GM12878 (cell line): ENCODE measurements around the gene CCDC190. TPM values are rescaled to one million over a fixed set of nuclear protein-coding genes. Genes with fewer than 3 reads are reported as not detected.
"Not testable (repeated sequence)": the region's sequence is repeated elsewhere in the genome, so short reads cannot be mapped to it uniquely, and the experiment has no call there.

Experiments
- ATAC-seq: fragments of 200-7000 bp; cut with Tn5 transposase; 3 replicates; pipeline ENCODE4 v1.9.1; 2020; ENCODE audit warnings: mild to moderate bottlenecking, moderate library complexity
- BruUV-seq: library from RNA; stranded (reverse); fragments of 400-500 nt; replicated peaks from 2 replicates; lab custom pipeline; 2021; lab: Mats Ljungman, UMichigan
- CTCF ChIA-PET: fragments of 300-600 bp; sonication (Branson Sonifier 250); formaldehyde crosslinking; extraction: SDS; loops from one replicate; lab custom pipeline; 2021; ENCODE audit warnings: inconsistent platforms; lab: Yijun Ruan, JAX
- POLR2A ChIA-PET: fragments of 350-600 bp; formaldehyde crosslinking; extraction: SDS; loops from one replicate; lab custom pipeline; 2021; ENCODE audit warnings: inconsistent platforms; lab: Charles Lee
- RAD21 ChIA-PET: fragments of 300-600 bp; sonication (Branson Sonifier 250); formaldehyde crosslinking; loops from one replicate; lab custom pipeline; 2023; ENCODE audit warnings: antibody characterized with exemption; ENCODE audit not compliant: unreplicated experiment; lab: Charles Lee
- SMC1A ChIA-PET: fragments of 300-600 bp; sonication (Branson Sonifier 250); formaldehyde crosslinking; loops from one replicate; lab custom pipeline; 2023; ENCODE audit not compliant: unreplicated experiment, uncharacterized antibody; lab: Charles Lee
- DNase-seq: peaks from one replicate; pipeline ENCODE4 v3.0.0-alpha.2; 2011; ENCODE audit warnings: low read depth, low spot score
- FAIRE-seq: peaks from 3 replicates; lab custom pipeline; 2011; peaks lifted over from hg19 to GRCh38; lab: Jason Lieb, UNC
- H2AFZ ChIP-seq: 2 replicates; pipeline ENCODE4 v1.6.0; 2011; ENCODE audit warnings: low read depth, low read length, control low read depth; ENCODE audit not compliant: control insufficient read depth
- H3K27ac ChIP-seq: 2 replicates; pipeline ENCODE4 v1.5.1; 2011; ENCODE audit warnings: control low read depth; ENCODE audit not compliant: control insufficient read depth, insufficient read depth
- H3K27me3 ChIP-seq, 2 experiments: replicated peaks in 1 of 2; 2 replicates each; pipeline versions ENCODE4 v1.6.0 to v1.6.1; 2011; ENCODE audit warnings: low read length in 1 of 2; ENCODE audit not compliant: control insufficient read depth in 2 of 2, insufficient read depth in 2 of 2
- H3K36me3 ChIP-seq, 2 experiments: 2 replicates each; pipeline ENCODE4 v1.5.1; 2011; ENCODE audit warnings: low read length in 1 of 2; ENCODE audit not compliant: control insufficient read depth in 2 of 2, insufficient read depth in 2 of 2
- H3K4me1 ChIP-seq: 2 replicates; pipeline ENCODE4 v1.6.1; 2011; ENCODE audit warnings: mild to moderate bottlenecking, low read length, moderate library complexity, mixed read lengths; ENCODE audit not compliant: control insufficient read depth, insufficient read depth
- H3K4me2 ChIP-seq: 2 replicates; pipeline ENCODE4 v1.6.0; 2011; ENCODE audit warnings: control low read depth; ENCODE audit not compliant: control insufficient read depth, insufficient read depth
- H3K4me3 ChIP-seq: fragments of 200-600 bp; sonication (generic); 2 replicates; pipeline ENCODE4 v1.5.1; 2016
- H3K79me2 ChIP-seq: 2 replicates; pipeline ENCODE4 v1.6.0; 2011; ENCODE audit warnings: low read length; ENCODE audit not compliant: control insufficient read depth, insufficient read depth
- H3K9ac ChIP-seq: 2 replicates; pipeline ENCODE4 v1.8.0; 2011; ENCODE audit warnings: low read length, control low read depth, mixed read lengths; ENCODE audit not compliant: control insufficient read depth, insufficient read depth
- H3K9me3 ChIP-seq: replicated peaks from 3 replicates; pipeline ENCODE4 v1.5.1; 2011; ENCODE audit warnings: mild to moderate bottlenecking, low read length; ENCODE audit not compliant: control insufficient read depth, insufficient read depth
- H4K20me1 ChIP-seq: 2 replicates; pipeline ENCODE4 v1.6.0; 2011; ENCODE audit not compliant: control insufficient read depth, insufficient read depth
- BCLAF1 ChIP-seq: fragments of 450-650 bp; IDR thresholded peaks from 2 replicates; pipeline ENCODE4 v1.6.1; 2017; ENCODE audit warnings: antibody characterized with exemption, mild to moderate bottlenecking, moderate library complexity
- CEBPB ChIP-seq, 2 experiments: fragments of 150-350 bp in 1 of 2; IDR thresholded peaks; 2 replicates each; pipeline ENCODE4 v1.6.1; 2012 to 2014; ENCODE audit warnings: low read depth in 2 of 2, low read length in 2 of 2, borderline replicate concordance in 1 of 2, inconsistent platforms in 1 of 2
- WGBS: methylation state at CpG from one replicate; pipeline ENCODE4 v1.1.6; 2016; ENCODE audit warnings: low lambda C conversion rate; ENCODE audit not compliant: insufficient replicate concordance, insufficient coverage; ENCODE audit errors: missing lambda C conversion rate; 5-methylcytosine and 5-hydroxymethylcytosine counted together
- in situ Hi-C: fragments of 300-500 bp; cut with MboI; formaldehyde crosslinking; loops from 9 replicates; pipeline ENCODE4 v1.14.3; 2018; ENCODE audit warnings: mixed read lengths
- intact Hi-C: fragments of 100-400 bp; cut with micrococcal nuclease; formaldehyde crosslinking; loops from one replicate; pipeline ENCODE4 v1.14.2; 2022; ENCODE audit not compliant: unreplicated experiment
- polyA plus RNA-seq, 11 experiments: library from polyadenylated mRNA; depleted of rRNA in 4 of 11; unstranded in 6 of 11; stranded (reverse) in 5 of 11; fragments of >200 nt; fragmentation: Nextera tagmentation in 4 of 11; fragmentation: Illumina TruSeq in 1 of 11; extraction: Ambion mirVana in 4 of 11; extraction: Trizol in 1 of 11; gene quantifications; 1 replicate in 1 of 11; 2 replicates in 10 of 11; pipeline versions ENCODE4 v1.2.1 to v1.2.3, GENCODE V29; 2011 to 2016; ENCODE audit warnings: inconsistent platforms in 2 of 11, missing spikeins in 2 of 11, low read depth in 1 of 11
- total RNA-seq, 4 experiments: library from RNA; depleted of rRNA in 3 of 4; stranded (reverse); fragments of >200 nt in 3 of 4; fragmentation: Illumina TruSeq in 1 of 4; extraction: Trizol in 1 of 4; gene quantifications; 2 replicates each; pipeline versions ENCODE4 v1.2.1 to v1.2.3, GENCODE V29; 2013 to 2021

The CCDC190 gene
- total and polyA plus RNA-seq, 10 of the 15 experiments (the other 5 are each of a cell fraction or from before 2014, with no cell fraction given) = not detected

- TF ChIP-seq BCLAF1 = no peak
- no peak for TF ChIP-seq CEBPB (IDR thresholded peaks at IDR 0.05; ENCODE audit: borderline replicate concordance in 1 of 2, low read depth in 2 of 2, low read length in 2 of 2)
Measured at GRCh38 chr1:162872981-162873380, 12.0 kb upstream of the CCDC190 start (continued).

- intact Hi-C loops = loop anchor here (10.0 kb wide), 1 partner anchor 203 kb away; no protein-coding TSS in a partner anchor
- ATAC-seq, H3K4me1 ChIP-seq, POLR2A ChIA-PET, H3K9me3 ChIP-seq, BruUV-seq, H3K79me2 ChIP-seq, H3K9ac ChIP-seq, DNase-seq, in situ Hi-C loops, H3K27me3 ChIP-seq, FAIRE-seq, H3K4me2 ChIP-seq, H3K36me3 ChIP-seq, H3K27ac ChIP-seq, RAD21 ChIA-PET, H3K4me3 ChIP-seq, H2AFZ ChIP-seq, H4K20me1 ChIP-seq: not testable (repeated sequence)
- 0% methylated on average over 1 of the region's 1 CpG for WGBS
- ChIA-PET CTCF (interaction anchor here (1.6 kb wide), 2 partner anchors 17 to 23 kb away, joined by 4 read pairs; no protein-coding TSS in a partner anchor), SMC1A (interaction anchor here (1.3 kb wide), 1 partner anchor 10 kb away, joined by 3 read pairs; the partner anchor contains the start of gene CCDC190)
Measured at GRCh38 chr1:162871417-162871816, 10.4 kb upstream of the CCDC190 start.
